HG02938 (cell line): Measurements from ENCODE around the gene PDE4D.
A peak's percentile ranks its signal among the peaks of the same experiment; 100 is the strongest.
"Not testable (repeated sequence)": the region's sequence is repeated elsewhere in the genome, so short reads cannot be mapped to it uniquely, and the experiment has no call there.

ENCODE experiments used
- ATAC-seq: cut with Tn5 transposase; IDR thresholded peaks from one replicate; pipeline ENCODE4 v1.9.1; 2021; ENCODE audit warnings: mild to moderate bottlenecking, moderate library complexity; ENCODE audit not compliant: unreplicated experiment

The PDE4D gene

GRCh38 chr5:59800347-59800893 is 93.1 kb downstream of the PDE4D start:
- ATAC-seq: no peak

GRCh38 chr5:59799668-59800346 is 93.7 kb downstream of the PDE4D start:
- ATAC-seq: peak; percentile 48

- ATAC-seq: peak; percentile 72
Measured at GRCh38 chr5:59798862-59799667, 94.5 kb downstream of the PDE4D start.

- ATAC-seq: no peak
Measured at GRCh38 chr5:59795141-59795540, 98.4 kb downstream of the PDE4D start.

- no peak for ATAC-seq
Measured at GRCh38 chr5:59792983-59793585, 100.4 kb downstream of the PDE4D start.

GRCh38 chr5:59791617-59792016 is 101.9 kb downstream of the PDE4D start:
- ATAC-seq: no peak

GRCh38 chr5:59790776-59791475 is 102.6 kb downstream of the PDE4D start:
- peak; percentile 26 for ATAC-seq

GRCh38 chr5:59790376-59790775 is 103.2 kb downstream of the PDE4D start:
- ATAC-seq: peak; percentile 77

- no peak for ATAC-seq
Measured at GRCh38 chr5:59789894-59790293, 103.6 kb downstream of the PDE4D start.

GRCh38 chr5:59789197-59789596 is 104.3 kb downstream of the PDE4D start:
- ATAC-seq: no peak

GRCh38 chr5:59786334-59786805 is 107.2 kb downstream of the PDE4D start:
- ATAC-seq: no peak

- no peak for ATAC-seq
Measured at GRCh38 chr5:59785676-59786333, 107.7 kb downstream of the PDE4D start.

GRCh38 chr5:59784708-59785107 is 108.8 kb downstream of the PDE4D start:
- ATAC-seq: not testable (repeated sequence)

- no peak for ATAC-seq
Measured at GRCh38 chr5:59783264-59783663, 110.3 kb downstream of the PDE4D start.

GRCh38 chr5:59782856-59783255 is 110.7 kb downstream of the PDE4D start:
- no peak for ATAC-seq

GRCh38 chr5:59779453-59779852 is 114.1 kb downstream of the PDE4D start:
- ATAC-seq: no peak

GRCh38 chr5:59777028-59777427 is 116.5 kb downstream of the PDE4D start:
- ATAC-seq: no peak

- ATAC-seq: no peak
Measured at GRCh38 chr5:59773294-59773693, 120.2 kb downstream of the PDE4D start.

- no peak for ATAC-seq
Measured at GRCh38 chr5:59772757-59773156, 120.8 kb downstream of the PDE4D start.

- ATAC-seq: no peak
Measured at GRCh38 chr5:59772206-59772605, 121.3 kb downstream of the PDE4D start.
